Muscle layer of duodenum (tissue), 2 donors: ENCODE results near the gene RERE.

Source experiments
- H3K27ac ChIP-seq: one replicate; pipeline ENCODE4 v1.7.0; 2013; ENCODE audit warnings: mild to moderate bottlenecking, low read length
- H3K27me3 ChIP-seq: one replicate; pipeline ENCODE4 v1.7.0; 2013; ENCODE audit warnings: low read depth, mild to moderate bottlenecking, control low read depth, low read length
- H3K36me3 ChIP-seq, 2 donors: one replicate each; pipeline ENCODE4 v1.7.0; 2013; ENCODE audit warnings: low read length in 2 of 2, control low read depth in 1 of 2, mild to moderate bottlenecking in 1 of 2; ENCODE audit not compliant: insufficient read depth in 2 of 2, control insufficient read depth in 1 of 2
- H3K4me1 ChIP-seq, 2 donors: one replicate each; pipeline ENCODE4 v1.7.0; 2013; ENCODE audit warnings: low read length in 2 of 2, mild to moderate bottlenecking in 2 of 2, control low read depth in 1 of 2, moderate library complexity in 1 of 2; ENCODE audit not compliant: insufficient read depth in 2 of 2, control insufficient read depth in 1 of 2
- H3K4me3 ChIP-seq, 2 donors: one replicate each; pipeline ENCODE4 v1.7.0; 2013; ENCODE audit warnings: low read length in 2 of 2, low read depth in 1 of 2, mild to moderate bottlenecking in 1 of 2
- H3K9me3 ChIP-seq, 2 donors: one replicate each; pipeline ENCODE4 v1.7.0; 2013; ENCODE audit warnings: low read length in 2 of 2, control low read depth in 1 of 2, mild to moderate bottlenecking in 1 of 2; ENCODE audit not compliant: control insufficient read depth in 1 of 2
- donor health status: healthy.

Gene RERE

GRCh38 chr1:8525558-8526275, 291.7 kb downstream of the RERE start:
- Histone ChIP-seq H3K27ac (peak overlapping the region; percentile 88), H3K36me3 (no peaks in the 10 kb centered on the region), H3K4me1 (peaks cover 12 to 30% of the 10 kb centered on the region in 2 donors), H3K9me3 (no peaks in the 10 kb centered on the region), H3K27me3 (no peaks in the 10 kb centered on the region), H3K4me3 (peak overlapping the region; percentile 52 to 67)

- Histone ChIP-seq H3K27me3 (no peaks in the 10 kb centered on the region), H3K27ac (peak overlapping the region; percentile 88), H3K9me3 (no peaks in the 10 kb centered on the region), H3K4me3 (peak overlapping the region; percentile 52 to 67), H3K36me3 (no peaks in the 10 kb centered on the region), H3K4me1 (peaks cover 12 to 31% of the 10 kb centered on the region in 2 donors)
Measured at GRCh38 chr1:8525216-8525557, 292.3 kb downstream of the RERE start.

- Histone ChIP-seq H3K9me3 (no peaks in the 10 kb centered on the region), H3K4me3 (peak overlapping the region; percentile 52 to 67), H3K27ac (peak overlapping the region; percentile 88), H3K27me3 (no peaks in the 10 kb centered on the region), H3K4me1 (peaks cover 12 to 33% of the 10 kb centered on the region in 2 donors), H3K36me3 (no peaks in the 10 kb centered on the region)
Measured at GRCh38 chr1:8524627-8525157, 292.7 kb downstream of the RERE start.

- Histone ChIP-seq H3K27me3 (no peaks in the 10 kb centered on the region), H3K4me1 (peaks cover 12 to 33% of the 10 kb centered on the region in 2 donors), H3K36me3 (no peaks in the 10 kb centered on the region), H3K9me3 (no peaks in the 10 kb centered on the region), H3K4me3 (no peak overlapping the region), H3K27ac (peak overlapping the region; percentile 88)
Measured at GRCh38 chr1:8523666-8524206, 293.7 kb downstream of the RERE start.

- peaks cover 7 to 45% of the 10 kb centered on the region in 2 donors for H3K4me1 ChIP-seq
- no peak overlapping the region for H3K27ac ChIP-seq
Measured at GRCh38 chr1:8520483-8520966, 296.9 kb downstream of the RERE start.

GRCh38 chr1:8519167-8519566, 298.3 kb downstream of the RERE start:
- H3K36me3 ChIP-seq, result no peaks in the 10 kb centered on the region
- H3K27ac ChIP-seq, result no peak overlapping the region
- peaks cover 5 to 33% of the 10 kb centered on the region in 2 donors for H3K4me1 ChIP-seq

More at GRCh38 chr1:8520483-8520966, 296.9 kb downstream of the RERE start:
- H3K27me3 ChIP-seq, result no peaks in the 10 kb centered on the region
- H3K4me3 ChIP-seq, result no peak overlapping the region
- H3K36me3 ChIP-seq, result no peaks in the 10 kb centered on the region
- H3K9me3 ChIP-seq, result no peaks in the 10 kb centered on the region

GRCh38 chr1:8518490-8518801, 299.0 kb downstream of the RERE start:
- Histone ChIP-seq H3K36me3 (no peaks in the 10 kb centered on the region), H3K27ac (no peak overlapping the region), H3K9me3 (no peaks in the 10 kb centered on the region)

More at GRCh38 chr1:8519167-8519566, 298.3 kb downstream of the RERE start:
- H3K9me3 ChIP-seq, result no peaks in the 10 kb centered on the region
- H3K4me3 ChIP-seq, result no peak overlapping the region
- no peaks in the 10 kb centered on the region for H3K27me3 ChIP-seq

GRCh38 chr1:8517661-8518489, 299.6 kb downstream of the RERE start:
- peaks cover 0 to 22% of the 10 kb centered on the region in 2 donors for H3K4me1 ChIP-seq

More at GRCh38 chr1:8518490-8518801, 299.0 kb downstream of the RERE start:
- Histone ChIP-seq H3K27me3 (no peaks in the 10 kb centered on the region), H3K4me1 (peaks cover 0 to 25% of the 10 kb centered on the region in 2 donors), H3K4me3 (no peak overlapping the region)

GRCh38 chr1:8516793-8517556, 300.5 kb downstream of the RERE start:
- H3K27ac ChIP-seq, result peak overlapping the region; percentile 27

More at GRCh38 chr1:8517661-8518489, 299.6 kb downstream of the RERE start:
- H3K4me3 ChIP-seq, result no peak overlapping the region
- peak overlapping the region; percentile 27 for H3K27ac ChIP-seq
- no peaks in the 10 kb centered on the region for H3K36me3 ChIP-seq
- no peaks in the 10 kb centered on the region for H3K27me3 ChIP-seq
- H3K9me3 ChIP-seq, result no peaks in the 10 kb centered on the region

GRCh38 chr1:8516278-8516777, 301.1 kb downstream of the RERE start:
- Histone ChIP-seq H3K4me1 (peaks cover 0 to 22% of the 10 kb centered on the region in 2 donors), H3K27ac (peak overlapping the region; percentile 27)

More at GRCh38 chr1:8516793-8517556, 300.5 kb downstream of the RERE start:
- Histone ChIP-seq H3K4me1 (peaks cover 0 to 18% of the 10 kb centered on the region in 2 donors), H3K9me3 (no peaks in the 10 kb centered on the region), H3K36me3 (no peaks in the 10 kb centered on the region), H3K27me3 (no peaks in the 10 kb centered on the region), H3K4me3 (no peak overlapping the region)

More at GRCh38 chr1:8516278-8516777, 301.1 kb downstream of the RERE start:
- H3K27me3 ChIP-seq, result no peaks in the 10 kb centered on the region
- H3K9me3 ChIP-seq, result no peaks in the 10 kb centered on the region
- no peaks in the 10 kb centered on the region for H3K36me3 ChIP-seq
- no peak overlapping the region for H3K4me3 ChIP-seq
